HCT116 (cell line): Measurements from ENCODE around the gene C6orf132. TPM values are rescaled to one million over a fixed set of nuclear protein-coding genes. Genes with fewer than 3 reads are reported as not detected.

Experiments used
- ATAC-seq: fragments of 200-7000 bp; cut with Tn5 transposase; 2 replicates; pipeline ENCODE4 v1.9.1; 2020; ENCODE audit warnings: mild to moderate bottlenecking, moderate library complexity
- BruUV-seq: library from RNA; stranded (reverse); fragments of 400-500 nt; replicated peaks from 2 replicates; lab custom pipeline; 2021; lab: Mats Ljungman, UMichigan
- CTCF ChIA-PET: fragments of 300-600 bp; sonication (Branson Sonifier 250); formaldehyde crosslinking; loops from one replicate; lab custom pipeline; 2021; ENCODE audit warnings: antibody characterized with exemption; lab: Charles Lee
- POLR2A ChIA-PET: fragments of 300-600, 350-600 bp; sonication (Branson Sonifier 250); formaldehyde crosslinking; loops from one replicate; lab custom pipeline; 2021; ENCODE audit warnings: antibody characterized with exemption; lab: Charles Lee
- RAD21 ChIA-PET, 2 experiments: fragments of 300-600 bp; sonication (Branson Sonifier 250); formaldehyde crosslinking; loops; one replicate each; lab custom pipeline; 2023; ENCODE audit warnings: low total read pairs in 2 of 2; ENCODE audit not compliant: uncharacterized antibody in 2 of 2, unreplicated experiment in 2 of 2, low non-redundant PET in 1 of 2; lab: Charles Lee
- DNase-seq: peaks from one replicate; pipeline ENCODE4 v3.0.0-alpha.2; 2010; ENCODE audit warnings: low read depth, low spot score
- H2AFZ ChIP-seq: fragments of 200-600 bp; shearing (Covaris generic), sonication (generic); 2 replicates; pipeline ENCODE4 v1.6.1; 2017; ENCODE audit warnings: low read depth, mixed run types, mixed read lengths, antibody characterized with exemption, low read length; ENCODE audit not compliant: poor library complexity, severe bottlenecking
- H3K27ac ChIP-seq: 2 replicates; pipeline ENCODE4 v1.5.1; 2012; ENCODE audit warnings: low read depth, low read length
- H3K27me3 ChIP-seq: fragments of 200-600 bp; sonication (generic); 2 replicates; pipeline ENCODE4 v1.6.1; 2016; ENCODE audit warnings: mixed run types, low read length, mixed read lengths; ENCODE audit not compliant: insufficient read depth
- H3K36me3 ChIP-seq, 2 experiments: fragments of 200-500 bp in 1 of 2; fragments of 200-600 bp in 1 of 2; sonication (Bioruptor generic) in 1 of 2; sonication (generic) in 1 of 2; 2 replicates each; pipeline versions ENCODE4 v1.5.1 to v1.6.1; 2014 to 2016; ENCODE audit warnings: low read length in 2 of 2, inconsistent platforms in 1 of 2, mixed read lengths in 1 of 2, mixed run types in 1 of 2; ENCODE audit not compliant: insufficient read depth in 2 of 2, control insufficient read depth in 1 of 2
- H3K4me1 ChIP-seq, 2 experiments: fragments of 200-600 bp in 1 of 2; sonication (generic) in 1 of 2; 2 replicates each; pipeline versions ENCODE4 v1.5.1 to v1.6.1; 2012 to 2017; ENCODE audit warnings: low read length in 2 of 2, inconsistent platforms in 1 of 2, mild to moderate bottlenecking in 1 of 2, mixed read lengths in 1 of 2, mixed run types in 1 of 2, moderate library complexity in 1 of 2; ENCODE audit not compliant: insufficient read depth in 2 of 2, control insufficient read depth in 1 of 2
- H3K4me2 ChIP-seq: fragments of 200-600 bp; sonication (generic); 2 replicates; pipeline ENCODE4 v1.6.1; 2017; ENCODE audit warnings: mixed run types, low read length, mixed read lengths
- H3K4me3 ChIP-seq, 2 experiments: fragments of 200-600 bp in 1 of 2; sonication (generic) in 1 of 2; replicated peaks in 1 of 2; 2 replicates each; pipeline ENCODE4 v1.5.1; 2011 to 2016; ENCODE audit warnings: low read length in 2 of 2, control low read depth in 1 of 2, low read depth in 1 of 2, mild to moderate bottlenecking in 1 of 2, mixed read lengths in 1 of 2, mixed run types in 1 of 2
- H3K79me2 ChIP-seq: fragments of 200-600 bp; sonication (generic); 2 replicates; pipeline ENCODE4 v1.6.1; 2017; ENCODE audit warnings: mild to moderate bottlenecking, mixed run types, low read length, moderate library complexity, mixed read lengths; ENCODE audit not compliant: insufficient read depth
- H3K9ac ChIP-seq: fragments of 200-600 bp; sonication (generic); 2 replicates; pipeline ENCODE4 v1.6.1; 2016; ENCODE audit warnings: low read length, mixed read lengths
- H3K9me2 ChIP-seq: fragments of 200-600 bp; sonication (generic), shearing (Covaris generic); 2 replicates; pipeline ENCODE4 v1.6.1; 2017; ENCODE audit warnings: mixed run types, mild to moderate bottlenecking, moderate library complexity; ENCODE audit not compliant: insufficient read depth
- H3K9me3 ChIP-seq, 2 experiments: fragments of 200-500 bp in 1 of 2; fragments of 200-600 bp in 1 of 2; sonication (Bioruptor generic) in 1 of 2; sonication (generic) in 1 of 2; 2 replicates each; pipeline ENCODE4 v1.6.1; 2014 to 2017; ENCODE audit warnings: low read length in 2 of 2, mixed read lengths in 2 of 2, inconsistent platforms in 1 of 2, low read depth in 1 of 2, mild to moderate bottlenecking in 1 of 2, mixed run types in 1 of 2, moderate library complexity in 1 of 2; ENCODE audit not compliant: control insufficient read depth in 1 of 2, insufficient read depth in 1 of 2
- H4K20me1 ChIP-seq: fragments of 200-600 bp; sonication (generic), shearing (Covaris generic); 2 replicates; pipeline ENCODE4 v1.6.1; 2017; ENCODE audit warnings: mixed run types, mild to moderate bottlenecking, moderate library complexity; ENCODE audit not compliant: insufficient read depth
- ELF1 ChIP-seq: IDR thresholded peaks from 2 replicates; pipeline ENCODE4 v1.6.1; 2012; ENCODE audit warnings: low read depth, borderline replicate concordance
- EZH2 ChIP-seq: fragments of 200-600 bp; sonication (generic); IDR thresholded peaks from 2 replicates; pipeline ENCODE4 v1.6.1; 2017; ENCODE audit warnings: antibody characterized with exemption, mixed run types
- FOSL1 ChIP-seq: IDR thresholded peaks from 2 replicates; pipeline ENCODE4 v1.6.1; 2012; ENCODE audit warnings: low read depth
- JUND ChIP-seq: IDR thresholded peaks from 2 replicates; pipeline ENCODE4 v1.6.1; 2012
- MAX ChIP-seq: IDR thresholded peaks from 2 replicates; pipeline ENCODE4 v1.6.1; 2012
- POLR2A ChIP-seq: IDR thresholded peaks from 2 replicates; pipeline ENCODE4 v1.7.0; 2011; ENCODE audit warnings: borderline replicate concordance; ENCODE audit not compliant: insufficient read depth, insufficient read length; ENCODE audit errors: extremely low read depth
- RAD21 ChIP-seq: IDR thresholded peaks from 2 replicates; pipeline ENCODE4 v1.6.1; 2012; ENCODE audit warnings: low read depth, mild to moderate bottlenecking
- SRF ChIP-seq: IDR thresholded peaks from 2 replicates; pipeline ENCODE4 v1.6.1; 2012; ENCODE audit warnings: low read depth
- TCF7L2 ChIP-seq: IDR thresholded peaks from 2 replicates; pipeline ENCODE4 v1.7.0; 2011; ENCODE audit warnings: borderline replicate concordance, inconsistent platforms; ENCODE audit not compliant: insufficient read depth, insufficient read length; ENCODE audit errors: extremely low read depth
- ZBTB33 ChIP-seq: IDR thresholded peaks from 2 replicates; pipeline ENCODE4 v1.6.1; 2011; ENCODE audit warnings: mild to moderate bottlenecking, low read length, moderate library complexity; ENCODE audit not compliant: insufficient replicate concordance; ENCODE audit errors: extremely low read depth
- ZFX ChIP-seq: fragments of 450-650 bp; IDR thresholded peaks from 2 replicates; pipeline ENCODE4 v1.6.1; 2017
- intact Hi-C: fragments of 100-400 bp; cut with micrococcal nuclease; formaldehyde crosslinking; loops from 2 replicates; pipeline ENCODE4 v1.10.0; 2022
- total RNA-seq: library from RNA; stranded (reverse); gene quantifications from one replicate; pipeline ENCODE4 v1.2.1, GENCODE V29; 2021; ENCODE audit not compliant: unreplicated experiment

C6orf132 gene
- total RNA-seq, 1 experiment from 2014 or later = 18.9 TPM

GRCh38 chr6:42185597-42185996 lies 43.2 kb upstream of the C6orf132 start (continued):
- TF ChIP-seq ZBTB33 = no peak
- TF ChIP-seq ELF1 = no peak
- no peak for TF ChIP-seq RAD21

GRCh38 chr6:42184475-42184874 lies 42.1 kb upstream of the C6orf132 start:
- Histone ChIP-seq H3K4me2 (no peak overlapping the region), H3K27me3 (no peaks in the 10 kb centered on the region)
- no peak for ATAC-seq
- ChIA-PET CTCF (no interaction called here), RAD21 (no interaction called here)
- TF ChIP-seq ZFX (no peak), JUND (no peak)
- TF ChIP-seq, all 23 proteins: peak for 0
- H3K9ac ChIP-seq = no peak overlapping the region
- no peak for DNase-seq
- H3K27ac ChIP-seq = no peak overlapping the region
- H3K4me3 ChIP-seq = no peak overlapping the region
- no peaks in the 10 kb centered on the region for H3K36me3 ChIP-seq
- H3K9me2 ChIP-seq = no peaks in the 10 kb centered on the region
- H3K9me3 ChIP-seq = no peaks in the 10 kb centered on the region
- no peaks in the 10 kb centered on the region for H3K79me2 ChIP-seq
- BruUV-seq = no TSS peak
- peaks cover 0 to 4% of the 10 kb centered on the region in 2 experiments; a peak in 1 of 4 replicates for H3K4me1 ChIP-seq
- intact Hi-C loops = no loop called here
- no peaks in the 10 kb centered on the region for H4K20me1 ChIP-seq
- POLR2A ChIA-PET = interaction anchor here (0.6 kb wide), 1 partner anchor 838 kb away, joined by 3 read pairs; no protein-coding TSS in a partner anchor
- no peak overlapping the region for H2AFZ ChIP-seq

GRCh38 chr6:42182101-42182500 lies 39.7 kb upstream of the C6orf132 start:
- RAD21 ChIA-PET = no interaction called here

More at GRCh38 chr6:42182101-42182500, 39.7 kb upstream of the C6orf132 start:
- TF ChIP-seq MAX = no peak
- no peak for TF ChIP-seq SRF
- no peak for TF ChIP-seq FOSL1
- TF ChIP-seq RAD21 = no peak
- TF ChIP-seq EZH2 = no peak
- TF ChIP-seq TCF7L2 = no peak
- TF ChIP-seq ZFX = no peak
- no peak for TF ChIP-seq POLR2A
- H3K4me1 ChIP-seq = peaks cover 0 to 4% of the 10 kb centered on the region in 2 experiments; a peak in 1 of 4 replicates
- DNase-seq (no peak), ATAC-seq (no peak)
- H3K79me2 ChIP-seq = no peaks in the 10 kb centered on the region
- no peaks in the 10 kb centered on the region for H3K27me3 ChIP-seq
- H3K4me2 ChIP-seq = no peak overlapping the region
- no TSS peak for BruUV-seq
- intact Hi-C loops = no loop called here
- H3K9me3 ChIP-seq = no peaks in the 10 kb centered on the region
- no peak overlapping the region for H3K4me3 ChIP-seq
- H4K20me1 ChIP-seq = no peaks in the 10 kb centered on the region
- POLR2A ChIA-PET = no interaction called here
- no peaks in the 10 kb centered on the region for H3K36me3 ChIP-seq
- H3K9me2 ChIP-seq = no peaks in the 10 kb centered on the region
- H3K27ac ChIP-seq = no peak overlapping the region
- CTCF ChIA-PET = no interaction called here
- H3K9ac ChIP-seq = no peak overlapping the region
- no peak overlapping the region for H2AFZ ChIP-seq
